K562 (cell line): ENCODE results near the gene SKAP2. TPM values are rescaled to one million over a fixed set of nuclear protein-coding genes. Genes with fewer than 3 reads are reported as not detected.

Experiments used
- CREM ChIP-seq: IDR thresholded peaks from 2 replicates; pipeline ENCODE4 v1.6.1; 2014; ENCODE audit warnings: antibody characterized with exemption, low read depth
- MEIS2 ChIP-seq: fragments of 450-650 bp; IDR thresholded peaks from 2 replicates; pipeline ENCODE4 v1.6.1; 2014; ENCODE audit warnings: mild to moderate bottlenecking; ENCODE audit not compliant: partially characterized antibody
- MXD1 ChIP-seq: fragments of 250-450 bp; sonication (Bioruptor Pico); IDR thresholded peaks from 2 replicates; pipeline ENCODE4 v1.8.0; 2021; ENCODE audit warnings: borderline replicate concordance, mild to moderate bottlenecking, moderate library complexity; ENCODE audit not compliant: poor library complexity, severe bottlenecking
- NCOA6 ChIP-seq: fragments of 450-650 bp; IDR thresholded peaks from 2 replicates; pipeline ENCODE4 v1.6.1; 2017; ENCODE audit warnings: mild to moderate bottlenecking
- POLR2AphosphoS5 ChIP-seq: IDR thresholded peaks from 2 replicates; pipeline ENCODE4 v1.6.1; 2011; ENCODE audit warnings: mild to moderate bottlenecking, low read depth, low read length, moderate library complexity; ENCODE audit not compliant: control insufficient read depth, insufficient read depth
- RB1 ChIP-seq: fragments of 450-650 bp; IDR thresholded peaks from 2 replicates; pipeline ENCODE4 v1.6.1; 2017; ENCODE audit warnings: low read depth, mild to moderate bottlenecking
- TCFL5 ChIP-seq: fragments of 250-450 bp; sonication (Bioruptor Pico); conservative IDR thresholded peaks from 2 replicates; pipeline ENCODE4 v1.6.1; 2021; ENCODE audit warnings: mild to moderate bottlenecking, moderate library complexity, matching md5 sums
- ZNF316 ChIP-seq: fragments of 450-650 bp; IDR thresholded peaks from 2 replicates; pipeline ENCODE4 v1.6.1; 2016
- ZNF707 ChIP-seq: fragments of 250-450 bp; sonication (Bioruptor Pico); conservative IDR thresholded peaks from 2 replicates; pipeline ENCODE4 v1.8.0; 2022; ENCODE audit warnings: inconsistent platforms, mild to moderate bottlenecking, moderate library complexity
- ZNF766 ChIP-seq: fragments of 200-800 bp; sonication (Bioruptor generic); conservative IDR thresholded peaks from 2 replicates; pipeline ENCODE4 v1.6.1; 2016; ENCODE audit warnings: missing genetic modification characterization, missing compliant biosample characterization
- polyA plus RNA-seq, 8 experiments: library from polyadenylated mRNA; depleted of rRNA in 4 of 8; stranded (reverse) in 5 of 8; unstranded in 3 of 8; fragments of >200 nt; fragmentation: Nextera tagmentation in 2 of 8; fragmentation: Illumina TruSeq in 1 of 8; extraction: Ambion mirVana in 2 of 8; extraction: Trizol in 1 of 8; gene quantifications; 2 replicates each; pipeline versions ENCODE4 v1.2.1 to v1.2.3, GENCODE V29; 2011 to 2014; ENCODE audit warnings: inconsistent platforms in 1 of 8, missing spikeins in 1 of 8
- total RNA-seq, 7 experiments: library from RNA; depleted of rRNA in 6 of 7; stranded (reverse); fragments of >200 nt in 6 of 7; fragmentation: Illumina TruSeq in 2 of 7; extraction: Trizol in 2 of 7; gene quantifications; 2 replicates each; pipeline versions ENCODE4 v1.2.1 to v1.2.3, GENCODE V29; 2011 to 2021; ENCODE audit warnings: low replicate concordance in 1 of 7
- TF ChIP-seq, protein P1 (sequence below): fragments of 250-450 bp; sonication (Bioruptor Pico); IDR thresholded peaks from 2 replicates; pipeline ENCODE4 v1.5.0; 2021; ENCODE audit warnings: mild to moderate bottlenecking, borderline replicate concordance
- TF ChIP-seq, protein P2 (sequence below): fragments of 200-800 bp; sonication (Bioruptor generic); IDR thresholded peaks from 2 replicates; pipeline ENCODE4 v1.6.1; 2017; ENCODE audit warnings: missing genetic modification characterization, missing compliant biosample characterization

The SKAP2 gene
- total and polyA plus RNA-seq, 9 of the 15 experiments (the other 6 are each of a cell fraction or from before 2014, with no cell fraction given) = 4.2 to 11.7 (median 8.3) TPM

DNA sequence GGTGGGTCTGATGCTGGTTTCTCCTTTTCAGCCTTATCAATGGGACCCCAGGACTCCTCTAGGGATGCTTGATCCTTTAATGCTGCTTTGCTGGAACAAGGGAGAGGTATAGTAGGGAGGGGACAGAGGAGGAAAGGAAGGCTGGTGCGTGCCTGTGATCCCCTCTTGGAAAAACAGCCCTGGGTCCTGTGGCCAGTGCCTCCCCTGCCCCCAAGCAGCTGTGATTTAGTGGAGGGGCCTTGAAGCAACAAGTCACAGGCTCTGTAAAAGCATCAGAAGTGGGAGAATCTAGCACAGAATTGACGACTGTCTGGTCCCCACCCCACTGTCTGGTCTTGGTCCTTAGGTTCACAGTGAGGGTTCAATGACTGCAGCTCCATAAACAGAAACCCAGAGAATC, 237.7 kb downstream of the SKAP2 start (continued):
- no peak for TF ChIP-seq POLR2AphosphoS5
- no peak for TF ChIP-seq ZNF316
- TF ChIP-seq, protein P1, sequence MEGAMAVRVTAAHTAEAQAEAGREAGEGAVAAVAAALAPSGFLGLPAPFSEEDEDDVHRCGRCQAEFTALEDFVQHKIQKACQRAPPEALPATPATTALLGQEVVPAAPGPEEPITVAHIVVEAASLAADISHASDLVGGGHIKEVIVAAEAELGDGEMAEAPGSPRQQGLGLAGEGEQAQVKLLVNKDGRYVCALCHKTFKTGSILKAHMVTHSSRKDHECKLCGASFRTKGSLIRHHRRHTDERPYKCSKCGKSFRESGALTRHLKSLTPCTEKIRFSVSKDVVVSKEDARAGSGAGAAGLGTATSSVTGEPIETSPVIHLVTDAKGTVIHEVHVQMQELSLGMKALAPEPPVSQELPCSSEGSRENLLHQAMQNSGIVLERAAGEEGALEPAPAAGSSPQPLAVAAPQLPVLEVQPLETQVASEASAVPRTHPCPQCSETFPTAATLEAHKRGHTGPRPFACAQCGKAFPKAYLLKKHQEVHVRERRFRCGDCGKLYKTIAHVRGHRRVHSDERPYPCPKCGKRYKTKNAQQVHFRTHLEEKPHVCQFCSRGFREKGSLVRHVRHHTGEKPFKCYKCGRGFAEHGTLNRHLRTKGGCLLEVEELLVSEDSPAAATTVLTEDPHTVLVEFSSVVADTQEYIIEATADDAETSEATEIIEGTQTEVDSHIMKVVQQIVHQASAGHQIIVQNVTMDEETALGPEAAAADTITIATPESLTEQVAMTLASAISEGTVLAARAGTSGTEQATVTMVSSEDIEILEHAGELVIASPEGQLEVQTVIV (CRISPR knock-in tag) = no peak
- TF ChIP-seq MEIS2 = no peak
- TF ChIP-seq ZNF766 (CRISPR knock-in tag) = no peak
- no peak for TF ChIP-seq CREM
- TF ChIP-seq, protein P2, sequence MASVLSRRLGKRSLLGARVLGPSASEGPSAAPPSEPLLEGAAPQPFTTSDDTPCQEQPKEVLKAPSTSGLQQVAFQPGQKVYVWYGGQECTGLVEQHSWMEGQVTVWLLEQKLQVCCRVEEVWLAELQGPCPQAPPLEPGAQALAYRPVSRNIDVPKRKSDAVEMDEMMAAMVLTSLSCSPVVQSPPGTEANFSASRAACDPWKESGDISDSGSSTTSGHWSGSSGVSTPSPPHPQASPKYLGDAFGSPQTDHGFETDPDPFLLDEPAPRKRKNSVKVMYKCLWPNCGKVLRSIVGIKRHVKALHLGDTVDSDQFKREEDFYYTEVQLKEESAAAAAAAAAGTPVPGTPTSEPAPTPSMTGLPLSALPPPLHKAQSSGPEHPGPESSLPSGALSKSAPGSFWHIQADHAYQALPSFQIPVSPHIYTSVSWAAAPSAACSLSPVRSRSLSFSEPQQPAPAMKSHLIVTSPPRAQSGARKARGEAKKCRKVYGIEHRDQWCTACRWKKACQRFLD (CRISPR knock-in tag) = no peak
- no peak for TF ChIP-seq TCFL5 (CRISPR knock-in tag)
- no peak for TF ChIP-seq ZNF707
- TF ChIP-seq MXD1 = no peak
- no peak for TF ChIP-seq RB1
- no peak for TF ChIP-seq NCOA6
